GM12865 (cell line): ENCODE measurements around the gene C14orf93.

ENCODE experiments used
- DNase-seq: peaks from one replicate; pipeline ENCODE4 v3.0.0; 2010; ENCODE audit warnings: low read depth
- H3K4me3 ChIP-seq: 2 replicates; pipeline ENCODE4 v1.5.1; 2011; ENCODE audit warnings: mild to moderate bottlenecking, low read depth, low read length, control low read depth
- TF ChIP-seq, protein P1 (sequence below): IDR thresholded peaks from 2 replicates; pipeline ENCODE4 v1.5.1; 2011; ENCODE audit warnings: low read length, control low read depth, low read depth, inconsistent platforms; ENCODE audit not compliant: insufficient read depth; ENCODE audit errors: missing control alignments

The C14orf93 gene

DNA sequence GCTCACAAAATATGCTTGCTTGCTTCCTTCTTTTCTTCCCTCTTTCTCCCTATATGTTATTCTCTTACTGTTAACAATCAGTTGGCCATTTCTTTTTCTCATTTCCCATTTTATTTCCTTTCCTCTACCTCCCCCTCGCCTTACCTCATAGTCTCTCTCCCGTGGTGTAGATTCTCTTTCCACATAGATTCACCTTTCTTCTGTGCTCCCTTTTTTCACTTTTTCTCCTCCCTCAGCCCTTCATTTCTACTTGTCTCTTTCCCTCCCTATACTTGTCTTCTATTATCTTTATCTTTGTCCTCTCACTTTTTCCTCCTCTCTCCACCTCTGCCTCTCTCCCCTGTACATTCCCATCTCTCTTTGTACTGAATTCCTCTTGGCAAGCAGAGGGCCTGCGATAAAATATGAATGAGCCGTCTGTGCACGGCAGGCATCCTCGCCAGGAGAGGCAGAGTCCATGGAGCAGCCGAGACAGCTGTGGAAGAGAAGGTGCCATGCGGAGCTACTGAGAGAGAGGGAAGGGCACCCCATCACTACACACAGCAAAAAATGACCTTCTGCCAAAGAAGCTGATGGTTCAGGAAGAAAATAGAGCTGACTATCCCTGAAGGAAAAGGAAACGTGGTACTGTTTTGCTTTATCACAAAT lies 12.1 kb downstream of the C14orf93 start:
- no peak overlapping the region for H3K4me3 ChIP-seq
- no peak for DNase-seq
- TF ChIP-seq, protein P1, sequence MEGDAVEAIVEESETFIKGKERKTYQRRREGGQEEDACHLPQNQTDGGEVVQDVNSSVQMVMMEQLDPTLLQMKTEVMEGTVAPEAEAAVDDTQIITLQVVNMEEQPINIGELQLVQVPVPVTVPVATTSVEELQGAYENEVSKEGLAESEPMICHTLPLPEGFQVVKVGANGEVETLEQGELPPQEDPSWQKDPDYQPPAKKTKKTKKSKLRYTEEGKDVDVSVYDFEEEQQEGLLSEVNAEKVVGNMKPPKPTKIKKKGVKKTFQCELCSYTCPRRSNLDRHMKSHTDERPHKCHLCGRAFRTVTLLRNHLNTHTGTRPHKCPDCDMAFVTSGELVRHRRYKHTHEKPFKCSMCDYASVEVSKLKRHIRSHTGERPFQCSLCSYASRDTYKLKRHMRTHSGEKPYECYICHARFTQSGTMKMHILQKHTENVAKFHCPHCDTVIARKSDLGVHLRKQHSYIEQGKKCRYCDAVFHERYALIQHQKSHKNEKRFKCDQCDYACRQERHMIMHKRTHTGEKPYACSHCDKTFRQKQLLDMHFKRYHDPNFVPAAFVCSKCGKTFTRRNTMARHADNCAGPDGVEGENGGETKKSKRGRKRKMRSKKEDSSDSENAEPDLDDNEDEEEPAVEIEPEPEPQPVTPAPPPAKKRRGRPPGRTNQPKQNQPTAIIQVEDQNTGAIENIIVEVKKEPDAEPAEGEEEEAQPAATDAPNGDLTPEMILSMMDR = no peak

DNA sequence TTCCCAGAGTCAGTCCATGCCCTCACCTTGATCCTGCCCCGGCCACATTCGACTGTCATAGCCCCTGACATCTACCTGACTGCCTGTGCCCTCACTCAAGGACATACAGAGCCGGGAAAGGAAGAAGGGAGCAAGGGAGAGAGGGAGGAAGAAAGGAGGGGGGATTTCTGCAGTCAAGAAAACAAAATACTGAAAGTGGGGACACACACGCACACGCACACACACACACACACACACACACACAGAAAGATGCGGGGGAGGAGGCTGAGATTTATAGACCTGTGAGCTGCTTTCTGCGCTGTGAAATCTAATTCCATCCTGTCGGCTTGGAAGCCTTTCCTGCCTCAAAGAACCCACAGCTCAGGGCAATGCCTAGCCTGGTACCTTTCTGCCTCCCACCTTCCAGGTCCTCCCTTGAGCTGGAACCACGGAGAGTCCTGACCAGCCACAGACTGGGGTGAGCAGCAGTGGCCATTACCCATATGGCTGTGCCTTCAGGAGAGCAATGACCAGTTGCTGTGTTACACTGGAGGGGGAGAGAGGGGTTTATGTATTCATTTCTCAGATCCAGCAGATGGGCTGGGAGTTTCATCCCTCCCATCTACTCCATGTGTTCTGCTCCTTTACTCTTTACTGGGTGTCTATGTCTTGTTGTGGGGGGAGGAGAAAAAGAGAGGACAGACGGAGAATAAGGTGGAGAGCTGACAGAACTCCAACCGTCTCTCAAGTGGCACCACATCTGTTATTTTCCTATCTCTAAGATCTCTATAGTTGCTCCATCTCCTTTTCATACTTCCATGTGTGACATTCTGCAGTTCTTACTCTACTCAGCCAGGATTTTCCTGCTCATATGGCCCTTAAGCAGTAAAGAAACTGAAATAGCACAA lies 12.9 kb downstream of the C14orf93 start:
- TF ChIP-seq, protein P1 = no peak
- no peak overlapping the region for H3K4me3 ChIP-seq
- DNase-seq = no peak

DNA sequence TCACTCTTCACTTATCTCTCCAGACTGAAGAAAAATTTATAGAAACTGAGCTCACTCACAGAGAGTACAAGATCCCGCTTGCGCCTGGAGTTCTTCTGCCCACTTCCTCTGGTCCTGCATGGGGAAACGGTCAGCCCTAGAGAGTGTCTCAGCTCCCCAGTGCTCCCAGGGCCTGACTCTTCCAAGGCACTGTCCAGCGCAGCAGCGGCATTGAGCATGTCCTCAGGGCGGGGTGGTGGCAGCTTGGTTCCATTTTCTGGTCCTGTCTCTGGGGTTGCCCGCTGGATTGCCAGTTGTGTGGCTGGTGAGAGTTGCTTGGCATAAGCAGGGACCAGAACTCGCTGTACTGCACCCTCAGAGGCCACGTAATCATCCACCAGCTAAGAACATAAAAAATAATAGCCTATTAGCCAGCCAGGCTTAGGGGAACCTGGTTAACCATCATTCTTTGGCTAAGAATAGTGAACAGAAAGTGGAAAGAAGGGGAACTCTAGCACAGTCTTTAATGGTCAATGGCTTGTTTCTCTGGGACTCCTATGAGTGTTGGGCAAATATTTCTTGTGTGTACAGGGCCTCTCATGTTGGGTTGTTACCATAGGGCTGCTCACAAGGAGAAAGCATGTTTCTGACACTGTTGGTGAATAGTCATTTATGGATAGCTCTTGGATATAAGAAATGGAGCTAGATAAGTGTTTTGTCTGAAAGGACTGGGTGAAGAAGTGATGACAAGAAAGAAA lies 13.9 kb downstream of the C14orf93 start:
- H3K4me3 ChIP-seq = no peak overlapping the region
- TF ChIP-seq, protein P1 = no peak
- no peak for DNase-seq

DNA sequence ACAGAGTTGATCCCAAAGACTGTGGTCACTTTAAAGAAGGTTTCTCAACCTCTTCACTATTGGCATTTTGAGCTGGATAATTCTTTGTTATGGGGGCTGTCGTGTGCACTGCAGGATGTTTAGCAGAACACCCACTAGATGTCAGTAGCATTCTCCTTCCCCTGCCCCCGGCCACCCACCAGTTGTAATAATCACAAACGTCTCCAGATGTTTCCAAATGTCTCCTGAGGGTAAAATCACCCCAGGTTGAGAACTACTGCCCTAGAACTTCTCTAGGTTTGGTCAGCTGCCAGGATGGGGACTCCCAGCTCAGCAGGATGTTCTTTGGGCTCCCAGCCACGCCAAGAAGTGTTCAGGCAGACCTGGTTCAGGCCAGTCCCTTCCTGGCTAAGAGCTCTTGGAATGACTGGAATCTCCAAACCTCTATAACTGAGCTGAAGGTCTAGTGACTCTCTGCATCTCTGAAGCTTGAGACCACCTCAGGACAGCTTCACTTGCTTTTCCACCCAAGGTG lies 15.1 kb downstream of the C14orf93 start:
- H3K4me3 ChIP-seq = no peak overlapping the region
- DNase-seq = peak; percentile 55
- TF ChIP-seq, protein P1 = peak; percentile 60

DNA sequence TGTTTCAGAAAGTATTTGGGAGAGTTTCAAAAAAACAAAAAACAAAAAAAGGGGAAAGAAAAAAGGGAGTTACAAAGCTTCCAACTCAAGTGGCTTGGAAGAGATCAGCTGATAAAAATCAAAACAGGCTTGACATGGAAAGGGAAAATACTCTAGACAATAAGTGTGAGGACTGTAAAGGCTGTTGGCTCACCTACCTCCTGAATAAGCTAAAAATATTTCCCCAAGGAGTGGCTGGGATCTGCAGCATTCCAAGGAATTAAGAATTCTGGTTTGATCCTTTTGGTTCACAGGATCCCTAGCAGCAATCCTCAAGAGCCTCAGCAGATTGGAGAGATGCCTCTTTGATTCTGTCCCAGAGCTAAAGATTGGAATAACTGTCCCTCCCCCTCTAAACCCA lies 16.4 kb downstream of the C14orf93 start:
- no peak for DNase-seq
- TF ChIP-seq, protein P1 = no peak
- H3K4me3 ChIP-seq = no peak overlapping the region

DNA sequence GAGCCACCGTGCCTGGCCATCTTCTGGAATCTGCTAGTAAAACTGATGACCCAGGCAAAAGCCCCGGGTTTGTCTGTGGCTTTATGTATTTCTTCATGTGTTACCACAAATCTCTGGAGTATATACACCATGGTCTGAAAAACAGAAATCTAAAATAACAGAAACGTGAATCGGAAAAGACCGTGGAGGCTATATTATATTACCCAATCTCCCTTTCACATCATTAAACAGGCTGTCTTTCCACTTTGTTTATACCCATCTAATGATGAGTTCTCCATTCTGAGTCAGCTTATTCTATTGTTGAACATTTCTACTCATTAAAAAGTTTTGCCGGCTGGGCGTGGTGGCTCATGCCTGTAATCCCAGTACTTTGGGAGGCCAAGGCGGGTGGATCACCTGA lies 18.1 kb downstream of the C14orf93 start:
- TF ChIP-seq, protein P1 = no peak
- H3K4me3 ChIP-seq = no peak overlapping the region
- DNase-seq = no peak
